Calu3 (cell line): ENCODE results near the gene ATP2A1. TPM values are rescaled to one million over a fixed set of nuclear protein-coding genes. Genes with fewer than 3 reads are reported as not detected.

Source experiments
- BruUV-seq: library from RNA; stranded (reverse); fragments of 400-500 nt; replicated peaks from 2 replicates; lab custom pipeline; 2021; lab: Mats Ljungman, UMichigan
- CTCF ChIA-PET: fragments of 300-600 bp; sonication (Branson Sonifier 250); formaldehyde crosslinking; loops from one replicate; lab custom pipeline; 2022; ENCODE audit warnings: antibody characterized with exemption; lab: Charles Lee
- DNase-seq: peaks from one replicate; pipeline ENCODE4 v3.0.0; 2022
- H3K27ac Mint-ChIP-seq: one replicate; pipeline ENCODE4 v1.8.0; 2022; ENCODE audit warnings: mixed read lengths; ENCODE audit not compliant: unreplicated experiment
- H3K27me3 Mint-ChIP-seq: one replicate; pipeline ENCODE4 v1.8.0; 2022; ENCODE audit warnings: mixed read lengths; ENCODE audit not compliant: unreplicated experiment
- H3K36me3 Mint-ChIP-seq: one replicate; pipeline ENCODE4 v1.8.0; 2022; ENCODE audit warnings: mild to moderate bottlenecking, moderate library complexity, mixed read lengths; ENCODE audit not compliant: insufficient read depth, unreplicated experiment
- H3K4me1 Mint-ChIP-seq: one replicate; pipeline ENCODE4 v1.8.0; 2022; ENCODE audit warnings: mild to moderate bottlenecking, low read depth, mixed read lengths; ENCODE audit not compliant: unreplicated experiment
- H3K4me3 Mint-ChIP-seq: one replicate; pipeline ENCODE4 v1.8.0; 2022; ENCODE audit warnings: mild to moderate bottlenecking, low read depth, moderate library complexity, mixed read lengths; ENCODE audit not compliant: unreplicated experiment
- H3K9me3 Mint-ChIP-seq: one replicate; pipeline ENCODE4 v1.8.0; 2022; ENCODE audit warnings: low read depth, mixed read lengths; ENCODE audit not compliant: unreplicated experiment
- intact Hi-C: fragments of 100-400 bp; cut with micrococcal nuclease; formaldehyde crosslinking; loops from one replicate; pipeline ENCODE4 v1.10.0; 2022; ENCODE audit not compliant: unreplicated experiment
- total RNA-seq: library from RNA; stranded (reverse); gene quantifications from 2 replicates; pipeline ENCODE4 v1.2.3, GENCODE V29; 2022
- TF ChIP-seq, protein P1 (sequence below): fragments of 200-600 bp; IDR thresholded peaks from one replicate; pipeline ENCODE4 v1.8.0; 2022; ENCODE audit warnings: antibody characterized with exemption; ENCODE audit not compliant: unreplicated experiment

Gene ATP2A1
- total RNA-seq, 1 experiment from 2014 or later, result 5.7 TPM

GRCh38 chr16:28901862-28902261, 23.6 kb downstream of the ATP2A1 start:
- H3K27me3 Mint-ChIP-seq, result no peaks in the 10 kb centered on the region
- H3K4me3 Mint-ChIP-seq, result no peak overlapping the region
- intact Hi-C loops, result no loop called here
- TF ChIP-seq, protein P1, sequence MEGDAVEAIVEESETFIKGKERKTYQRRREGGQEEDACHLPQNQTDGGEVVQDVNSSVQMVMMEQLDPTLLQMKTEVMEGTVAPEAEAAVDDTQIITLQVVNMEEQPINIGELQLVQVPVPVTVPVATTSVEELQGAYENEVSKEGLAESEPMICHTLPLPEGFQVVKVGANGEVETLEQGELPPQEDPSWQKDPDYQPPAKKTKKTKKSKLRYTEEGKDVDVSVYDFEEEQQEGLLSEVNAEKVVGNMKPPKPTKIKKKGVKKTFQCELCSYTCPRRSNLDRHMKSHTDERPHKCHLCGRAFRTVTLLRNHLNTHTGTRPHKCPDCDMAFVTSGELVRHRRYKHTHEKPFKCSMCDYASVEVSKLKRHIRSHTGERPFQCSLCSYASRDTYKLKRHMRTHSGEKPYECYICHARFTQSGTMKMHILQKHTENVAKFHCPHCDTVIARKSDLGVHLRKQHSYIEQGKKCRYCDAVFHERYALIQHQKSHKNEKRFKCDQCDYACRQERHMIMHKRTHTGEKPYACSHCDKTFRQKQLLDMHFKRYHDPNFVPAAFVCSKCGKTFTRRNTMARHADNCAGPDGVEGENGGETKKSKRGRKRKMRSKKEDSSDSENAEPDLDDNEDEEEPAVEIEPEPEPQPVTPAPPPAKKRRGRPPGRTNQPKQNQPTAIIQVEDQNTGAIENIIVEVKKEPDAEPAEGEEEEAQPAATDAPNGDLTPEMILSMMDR, result no peak
- DNase-seq, result no peak
- H3K4me1 Mint-ChIP-seq, result no peaks in the 10 kb centered on the region
- no peak overlapping the region for H3K27ac Mint-ChIP-seq
- BruUV-seq, result no TSS peak
- H3K9me3 Mint-ChIP-seq, result no peaks in the 10 kb centered on the region
- CTCF ChIA-PET, result no interaction called here
- peaks cover 29% of the 10 kb centered on the region for H3K36me3 Mint-ChIP-seq

DNA sequence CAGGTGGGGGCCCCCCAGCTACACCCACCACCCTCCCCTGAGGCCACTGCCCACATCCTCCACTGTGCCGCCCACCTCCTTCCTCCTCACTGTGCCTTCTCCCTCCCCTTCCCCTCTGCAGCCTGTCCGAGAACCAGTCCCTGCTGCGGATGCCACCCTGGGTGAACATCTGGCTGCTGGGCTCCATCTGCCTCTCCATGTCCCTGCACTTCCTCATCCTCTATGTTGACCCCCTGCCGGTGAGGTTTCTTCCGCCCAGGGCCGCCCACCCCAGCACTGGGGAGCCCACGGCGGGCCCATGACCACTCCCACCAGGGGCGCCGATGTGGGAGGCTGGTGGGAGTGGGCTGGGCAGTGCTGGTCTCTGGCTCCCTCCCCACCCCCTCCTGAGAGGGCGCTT, 24.6 kb downstream of the ATP2A1 start:
- CTCF ChIA-PET, result no interaction called here

DNA sequence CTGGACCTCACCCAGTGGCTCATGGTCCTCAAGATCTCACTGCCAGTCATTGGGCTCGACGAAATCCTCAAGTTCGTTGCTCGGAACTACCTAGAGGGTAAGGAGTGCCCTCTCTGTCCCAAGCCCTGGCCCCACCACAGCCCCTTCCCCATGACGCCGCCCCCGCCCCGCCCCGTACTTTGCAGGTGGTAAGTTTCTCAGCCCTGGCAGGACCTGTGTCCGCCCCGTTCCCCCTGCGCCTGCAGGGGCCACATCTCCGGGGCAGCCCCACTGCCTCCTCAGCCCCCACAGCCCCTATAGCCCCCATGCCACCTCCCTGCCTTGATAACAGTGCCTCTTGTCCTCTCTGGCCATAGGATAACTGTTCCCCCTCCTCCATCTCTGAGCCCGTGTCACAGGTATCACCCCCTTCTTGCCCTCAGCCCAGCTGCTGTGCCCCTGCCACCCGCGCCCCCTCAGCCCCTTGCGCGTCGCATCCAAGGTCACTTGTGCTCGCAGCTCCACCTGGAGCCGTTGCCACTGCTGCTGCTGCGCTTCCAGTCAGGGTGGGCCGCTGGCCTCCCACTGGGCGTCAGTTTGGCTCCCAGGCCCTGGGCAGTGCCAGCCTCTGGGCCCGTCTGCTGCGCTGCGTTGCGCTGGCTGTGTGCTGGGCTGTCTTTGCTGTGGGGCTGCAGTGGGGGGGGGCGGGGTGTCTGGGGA, 25.2 kb downstream of the ATP2A1 start:
- H3K4me1 Mint-ChIP-seq, result no peaks in the 10 kb centered on the region
- no peaks in the 10 kb centered on the region for H3K27me3 Mint-ChIP-seq
- H3K9me3 Mint-ChIP-seq, result no peaks in the 10 kb centered on the region
- CTCF ChIA-PET, result interaction anchor here (0.7 kb wide), 1 partner anchor 358 kb away, joined by 3 read pairs; no protein-coding TSS in a partner anchor
- H3K4me3 Mint-ChIP-seq, result no peak overlapping the region
- peaks cover 23% of the 10 kb centered on the region for H3K36me3 Mint-ChIP-seq
- BruUV-seq, result no TSS peak
- no peak for DNase-seq
- TF ChIP-seq, protein P1, result no peak
- intact Hi-C loops, result no loop called here
- H3K27ac Mint-ChIP-seq, result no peak overlapping the region

More for the DNA sequence above, 24.6 kb downstream of the ATP2A1 start:
- no peak overlapping the region for H3K27ac Mint-ChIP-seq
- no peak overlapping the region for H3K4me3 Mint-ChIP-seq
- no TSS peak for BruUV-seq
- no peaks in the 10 kb centered on the region for H3K27me3 Mint-ChIP-seq
- no peaks in the 10 kb centered on the region for H3K4me1 Mint-ChIP-seq
- intact Hi-C loops, result no loop called here
- TF ChIP-seq, protein P1, result no peak
- no peaks in the 10 kb centered on the region for H3K9me3 Mint-ChIP-seq
- no peak for DNase-seq
- H3K36me3 Mint-ChIP-seq, result peaks cover 26% of the 10 kb centered on the region

GRCh38 chr16:28904363-28904762, 26.1 kb downstream of the ATP2A1 start:
- no peaks in the 10 kb centered on the region for H3K9me3 Mint-ChIP-seq
- no peak overlapping the region for H3K4me3 Mint-ChIP-seq
- no peaks in the 10 kb centered on the region for H3K27me3 Mint-ChIP-seq
- BruUV-seq, result no TSS peak
- H3K36me3 Mint-ChIP-seq, result peaks cover 24% of the 10 kb centered on the region
- no peaks in the 10 kb centered on the region for H3K4me1 Mint-ChIP-seq
- no peak for DNase-seq
- CTCF ChIA-PET, result interaction anchor here (0.7 kb wide), 1 partner anchor 357 kb away, joined by 3 read pairs; no protein-coding TSS in a partner anchor
- intact Hi-C loops, result no loop called here
- H3K27ac Mint-ChIP-seq, result no peak overlapping the region
- TF ChIP-seq, protein P1, result no peak
